Measurements from ENCODE around the gene SH3PXD2B. TPM values are rescaled to one million over a fixed set of nuclear protein-coding genes. Genes with fewer than 3 reads are reported as not detected.
"Not testable (repeated sequence)": the region's sequence is repeated elsewhere in the genome, so short reads cannot be mapped to it uniquely, and the experiment has no call there.

The SH3PXD2B gene
- total RNA-seq, 2 donors from 2014 or later = 12.2 to 13.2 TPM

- no peaks in the 10 kb centered on the region for H3K36me3 ChIP-seq
- intact Hi-C loops (cut with DNase I) = no loop called here
- H3K27ac ChIP-seq = peak overlapping the region; percentile 61
- no peak overlapping the region for H3K4me3 ChIP-seq
- peak overlapping the region in 1 of 2 donors; percentile 34 for H3K9ac ChIP-seq (ENCODE audit: low read depth in 2 of 2, low read length in 2 of 2)
- no peaks in the 10 kb centered on the region for H3K9me3 ChIP-seq
- H3K27me3 ChIP-seq = no peaks in the 10 kb centered on the region
- no peaks in the 10 kb centered on the region for H3K4me1 ChIP-seq
- no peak for TF ChIP-seq CTCF (IDR thresholded peaks at IDR 0.05)
- no peak for DNase-seq
Observed at GRCh38 chr5:172403817-172404216, 50.5 kb downstream of the SH3PXD2B start.

- peak; percentile 64 for DNase-seq
- H3K9me3 ChIP-seq = no peaks in the 10 kb centered on the region
Observed at GRCh38 chr5:172403189-172403796, 51.0 kb downstream of the SH3PXD2B start.

DNA sequence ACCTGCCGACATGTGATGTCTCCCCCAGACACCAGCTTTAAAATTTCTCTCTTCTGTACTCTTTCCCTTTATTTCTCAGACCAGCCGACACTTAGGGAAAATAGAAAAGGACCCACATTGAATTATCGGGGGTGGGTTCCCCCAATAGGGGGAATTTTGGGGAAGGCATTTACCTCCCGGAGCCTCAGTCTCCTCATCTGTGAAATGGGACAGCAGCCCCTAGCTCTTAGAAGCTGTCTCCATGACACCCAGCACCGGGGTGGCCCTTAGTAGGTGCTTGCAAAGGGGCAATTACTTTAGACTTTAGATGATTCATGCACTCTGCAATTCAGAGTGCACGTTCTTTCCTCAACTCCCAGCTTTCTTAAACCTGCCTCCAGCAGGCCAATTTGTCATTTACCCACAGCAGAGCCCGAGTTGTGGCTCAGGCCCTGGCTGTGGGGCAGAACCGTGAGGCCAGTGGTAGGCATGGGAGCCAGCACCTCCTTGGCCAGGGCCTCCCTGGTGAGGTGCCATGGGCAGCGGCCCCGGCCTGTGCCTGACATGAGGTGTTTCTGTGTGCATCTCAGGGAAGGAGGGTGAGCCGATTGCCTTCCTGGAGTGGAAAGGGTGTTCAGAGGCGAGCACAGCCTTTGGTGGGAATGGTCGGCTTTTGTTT is 51.7 kb downstream of the SH3PXD2B start:
- H3K4me3 ChIP-seq = no peak overlapping the region
- no peaks in the 10 kb centered on the region for H3K9me3 ChIP-seq
- peak overlapping the region; percentile 61 for H3K27ac ChIP-seq
- no peaks in the 10 kb centered on the region for H3K27me3 ChIP-seq
- peak overlapping the region; percentile 14 to 32 for H3K9ac ChIP-seq (ENCODE audit: low read depth in 2 of 2, low read length in 2 of 2)
- no peaks in the 10 kb centered on the region for H3K4me1 ChIP-seq
- intact Hi-C loops (cut with DNase I) = no loop called here
- no peaks in the 10 kb centered on the region for H3K36me3 ChIP-seq
- no peak for DNase-seq
- no peak for TF ChIP-seq CTCF (IDR thresholded peaks at IDR 0.05)

More at GRCh38 chr5:172403189-172403796, 51.0 kb downstream of the SH3PXD2B start:
- Histone ChIP-seq H3K4me1 (no peaks in the 10 kb centered on the region), H3K27me3 (no peaks in the 10 kb centered on the region), H3K4me3 (no peak overlapping the region), H3K27ac (peak overlapping the region; percentile 61), H3K36me3 (no peaks in the 10 kb centered on the region), H3K9ac (ENCODE audit: low read depth in 2 of 2, low read length in 2 of 2) (peak overlapping the region in 1 of 2 donors; percentile 34)
- intact Hi-C loops (cut with DNase I) = no loop called here
- no peak for TF ChIP-seq CTCF (IDR thresholded peaks at IDR 0.05)

DNA sequence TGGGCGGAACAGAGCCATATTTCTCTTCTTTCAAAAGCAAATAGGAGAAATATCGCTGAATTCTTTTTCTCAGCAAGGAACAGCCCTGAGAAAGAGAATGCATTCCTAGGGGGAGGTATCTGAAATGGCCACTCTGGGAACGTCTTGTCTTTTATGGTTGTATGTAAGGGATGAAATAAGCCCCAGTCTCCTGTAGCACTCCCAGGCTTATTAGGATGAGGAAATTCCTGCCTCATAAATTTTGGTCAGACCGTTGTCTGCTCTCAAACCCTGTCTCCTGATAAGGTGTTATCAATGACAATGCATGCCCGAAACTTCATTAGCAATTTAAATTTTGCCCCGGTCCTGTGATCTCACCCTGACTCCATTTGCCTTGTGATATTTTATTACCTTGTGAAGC is 52.3 kb downstream of the SH3PXD2B start:
- H3K27me3 ChIP-seq; H3K27ac ChIP-seq; H3K9ac ChIP-seq (ENCODE audit: low read depth in 2 of 2, low read length in 2 of 2); H3K9me3 ChIP-seq; intact Hi-C loops (cut with DNase I); DNase-seq; H3K36me3 ChIP-seq; H3K4me1 ChIP-seq; H3K4me3 ChIP-seq: not testable (repeated sequence)

- DNase-seq = no peak
- no peak overlapping the region for H3K4me3 ChIP-seq
- H3K9ac ChIP-seq (ENCODE audit: low read depth in 2 of 2, low read length in 2 of 2) = no peak overlapping the region
- no peak for TF ChIP-seq CTCF (IDR thresholded peaks at IDR 0.05)
- no peaks in the 10 kb centered on the region for H3K9me3 ChIP-seq
- H3K27ac ChIP-seq = no peak overlapping the region
- intact Hi-C loops (cut with DNase I) = no loop called here
- no peaks in the 10 kb centered on the region for H3K4me1 ChIP-seq
- no peaks in the 10 kb centered on the region for H3K27me3 ChIP-seq
- H3K36me3 ChIP-seq = no peaks in the 10 kb centered on the region
Observed at GRCh38 chr5:172399826-172400225, 54.5 kb downstream of the SH3PXD2B start.

DNA sequence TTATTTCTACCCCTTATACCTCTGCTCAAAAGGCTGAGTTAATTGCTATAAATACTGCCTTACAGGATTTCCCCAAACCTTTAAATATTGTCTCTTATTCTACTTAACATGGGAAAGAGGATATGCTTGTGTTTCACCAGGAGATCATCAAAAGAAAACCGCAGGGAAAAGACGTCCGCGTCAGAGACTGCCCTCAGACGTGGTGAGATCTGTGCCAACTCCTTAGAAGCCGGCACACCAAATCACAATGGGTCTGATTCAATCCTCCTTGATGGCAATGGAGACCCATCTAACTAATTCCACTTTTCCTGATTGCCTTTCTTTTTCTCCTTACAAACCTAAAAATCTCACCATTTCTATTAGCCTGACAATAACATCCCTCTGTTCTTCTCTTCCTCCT is 55.0 kb downstream of the SH3PXD2B start:
- no peak for TF ChIP-seq CTCF (IDR thresholded peaks at IDR 0.05)
- Histone ChIP-seq H3K9ac (ENCODE audit: low read depth in 2 of 2, low read length in 2 of 2) (no peak overlapping the region), H3K27me3 (no peaks in the 10 kb centered on the region), H3K9me3 (no peaks in the 10 kb centered on the region), H3K27ac (no peak overlapping the region), H3K4me3 (no peak overlapping the region), H3K4me1 (no peaks in the 10 kb centered on the region), H3K36me3 (no peaks in the 10 kb centered on the region)
- DNase-seq = no peak
- intact Hi-C loops (cut with DNase I) = no loop called here

GRCh38 chr5:172398645-172399044 is 55.7 kb downstream of the SH3PXD2B start:
- H3K4me3 ChIP-seq; H3K36me3 ChIP-seq; H3K9ac ChIP-seq (ENCODE audit: low read depth in 2 of 2, low read length in 2 of 2); DNase-seq; intact Hi-C loops (cut with DNase I); H3K27me3 ChIP-seq; H3K27ac ChIP-seq; H3K4me1 ChIP-seq; H3K9me3 ChIP-seq: not testable (repeated sequence)

DNA sequence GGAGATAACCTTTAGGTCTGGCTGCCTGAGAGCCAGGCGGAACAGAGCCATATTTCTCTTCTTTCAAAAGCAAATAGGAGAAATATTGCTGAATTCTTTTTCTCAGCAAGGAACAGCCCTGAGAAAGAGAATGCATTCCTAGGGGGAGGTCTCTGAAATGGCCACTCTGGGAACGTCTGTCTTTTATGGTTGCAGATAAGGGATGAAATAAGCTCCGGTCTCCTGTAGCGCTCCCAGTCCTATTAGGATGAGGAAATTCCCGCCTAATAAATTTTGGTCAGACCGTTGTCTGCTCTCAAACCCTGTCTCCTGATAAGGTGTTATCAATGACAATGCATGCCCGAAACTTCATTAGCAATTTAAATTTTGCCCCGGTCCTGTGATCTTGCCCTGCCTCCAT is 57.3 kb downstream of the SH3PXD2B start:
- DNase-seq; H3K27ac ChIP-seq; H3K9ac ChIP-seq (ENCODE audit: low read depth in 2 of 2, low read length in 2 of 2); H3K4me3 ChIP-seq; H3K9me3 ChIP-seq; intact Hi-C loops (cut with DNase I); H3K27me3 ChIP-seq; H3K36me3 ChIP-seq; H3K4me1 ChIP-seq: not testable (repeated sequence)
